ENCODE measurements around the gene ZNF592. TPM values are rescaled to one million over a fixed set of nuclear protein-coding genes. Genes with fewer than 3 reads are reported as not detected.

Gene ZNF592
- total and polyA plus RNA-seq, 2 donors (not counting 1 experiment from before 2014, with no cell fraction given) = 5.1 to 7.5 TPM

DNA sequence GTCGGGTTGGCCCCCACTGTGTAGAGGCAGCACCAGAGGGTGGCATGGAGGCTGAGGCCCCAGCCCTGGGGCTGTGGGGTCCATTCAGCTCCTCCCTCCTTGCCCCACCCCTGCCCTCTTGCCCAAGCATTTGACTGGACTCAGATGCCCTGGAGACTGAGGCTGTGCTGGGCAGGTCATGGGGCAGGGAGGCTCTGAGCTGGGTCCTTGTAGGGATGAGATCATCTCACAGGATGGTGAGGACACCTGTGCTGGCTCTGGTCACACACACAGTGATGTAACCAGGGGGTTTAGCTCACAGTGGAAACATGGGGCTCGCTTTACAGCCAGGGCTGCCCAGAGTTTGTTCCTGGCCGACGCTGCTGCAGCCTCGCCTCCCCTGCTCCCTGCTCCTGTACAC is 86.6 kb downstream of the ZNF592 start:
- no peaks in the 10 kb centered on the region for H4K20me1 ChIP-seq (ENCODE audit: control insufficient read depth, extremely low read depth, insufficient read depth, low read length)
- H3K27ac ChIP-seq (ENCODE audit: insufficient read depth, low read length) = no peak overlapping the region
- H3K27me3 ChIP-seq (ENCODE audit: control insufficient read depth, insufficient read depth, low read length) = peaks cover 16% of the 10 kb centered on the region
- H3K4me1 ChIP-seq (ENCODE audit: control insufficient read depth, extremely low read depth, insufficient read depth, low read length) = no peaks in the 10 kb centered on the region
- H2AFZ ChIP-seq (ENCODE audit: low read length) = no peak overlapping the region
- H3K36me3 ChIP-seq (ENCODE audit: control insufficient read depth, insufficient read depth, low read length) = no peaks in the 10 kb centered on the region
- no peak overlapping the region for H3K4me3 ChIP-seq (replicated peaks in 1 of 4; ENCODE audit: control extremely low read depth in 1 of 4, insufficient read depth in 1 of 4, low read depth in 3 of 4, low read length in 4 of 4)
- TF ChIP-seq EZH2 (IDR thresholded peaks at IDR 0.05; ENCODE audit: low read length, missing control alignments) = no peak
- TF ChIP-seq, protein P1, sequence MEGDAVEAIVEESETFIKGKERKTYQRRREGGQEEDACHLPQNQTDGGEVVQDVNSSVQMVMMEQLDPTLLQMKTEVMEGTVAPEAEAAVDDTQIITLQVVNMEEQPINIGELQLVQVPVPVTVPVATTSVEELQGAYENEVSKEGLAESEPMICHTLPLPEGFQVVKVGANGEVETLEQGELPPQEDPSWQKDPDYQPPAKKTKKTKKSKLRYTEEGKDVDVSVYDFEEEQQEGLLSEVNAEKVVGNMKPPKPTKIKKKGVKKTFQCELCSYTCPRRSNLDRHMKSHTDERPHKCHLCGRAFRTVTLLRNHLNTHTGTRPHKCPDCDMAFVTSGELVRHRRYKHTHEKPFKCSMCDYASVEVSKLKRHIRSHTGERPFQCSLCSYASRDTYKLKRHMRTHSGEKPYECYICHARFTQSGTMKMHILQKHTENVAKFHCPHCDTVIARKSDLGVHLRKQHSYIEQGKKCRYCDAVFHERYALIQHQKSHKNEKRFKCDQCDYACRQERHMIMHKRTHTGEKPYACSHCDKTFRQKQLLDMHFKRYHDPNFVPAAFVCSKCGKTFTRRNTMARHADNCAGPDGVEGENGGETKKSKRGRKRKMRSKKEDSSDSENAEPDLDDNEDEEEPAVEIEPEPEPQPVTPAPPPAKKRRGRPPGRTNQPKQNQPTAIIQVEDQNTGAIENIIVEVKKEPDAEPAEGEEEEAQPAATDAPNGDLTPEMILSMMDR (conservative IDR thresholded peaks at IDR 0.05 in 1 of 2, IDR thresholded peaks at IDR 0.05 in 1 of 2; ENCODE audit: low read depth in 1 of 2, low read length in 2 of 2) = no peak
- no peak for DNase-seq (ENCODE audit: low read depth in 2 of 2)
- no peak overlapping the region for H3K9ac ChIP-seq (ENCODE audit: insufficient read depth, low read length)
- H3K4me2 ChIP-seq (ENCODE audit: extremely low read depth, insufficient read depth, low read length) = no peak overlapping the region
- H3K79me2 ChIP-seq (ENCODE audit: control insufficient read depth, insufficient read depth, low read length) = no peaks in the 10 kb centered on the region
- H3K9me3 ChIP-seq (ENCODE audit: control insufficient read depth, insufficient read depth, low read depth, low read length) = no peaks in the 10 kb centered on the region

GRCh38 chr15:84835661-84836337 is 87.4 kb downstream of the ZNF592 start:
- Histone ChIP-seq H3K4me3 (replicated peaks in 1 of 4; ENCODE audit: control extremely low read depth in 1 of 4, insufficient read depth in 1 of 4, low read depth in 3 of 4, low read length in 4 of 4) (no peak overlapping the region), H3K4me2 (ENCODE audit: extremely low read depth, insufficient read depth, low read length) (no peak overlapping the region), H3K9me3 (ENCODE audit: control insufficient read depth, insufficient read depth, low read depth, low read length) (no peaks in the 10 kb centered on the region), H3K4me1 (ENCODE audit: control insufficient read depth, extremely low read depth, insufficient read depth, low read length) (no peaks in the 10 kb centered on the region), H3K27me3 (ENCODE audit: control insufficient read depth, insufficient read depth, low read length) (peaks cover 12% of the 10 kb centered on the region), H2AFZ (ENCODE audit: low read length) (no peak overlapping the region), H3K36me3 (ENCODE audit: control insufficient read depth, insufficient read depth, low read length) (no peaks in the 10 kb centered on the region), H3K27ac (ENCODE audit: insufficient read depth, low read length) (no peak overlapping the region), H3K79me2 (ENCODE audit: control insufficient read depth, insufficient read depth, low read length) (no peaks in the 10 kb centered on the region), H4K20me1 (ENCODE audit: control insufficient read depth, extremely low read depth, insufficient read depth, low read length) (no peaks in the 10 kb centered on the region), H3K9ac (ENCODE audit: insufficient read depth, low read length) (no peak overlapping the region)
- no peak for TF ChIP-seq EZH2 (IDR thresholded peaks at IDR 0.05; ENCODE audit: low read length, missing control alignments)
- TF ChIP-seq, protein P1 (conservative IDR thresholded peaks at IDR 0.05 in 1 of 2, IDR thresholded peaks at IDR 0.05 in 1 of 2; ENCODE audit: low read depth in 1 of 2, low read length in 2 of 2) = no peak
- no peak for DNase-seq (ENCODE audit: low read depth in 2 of 2)

- no peak overlapping the region for H2AFZ ChIP-seq (ENCODE audit: low read length)
- no peaks in the 10 kb centered on the region for H3K79me2 ChIP-seq (ENCODE audit: control insufficient read depth, insufficient read depth, low read length)
- H3K9me3 ChIP-seq (ENCODE audit: control insufficient read depth, insufficient read depth, low read depth, low read length) = no peaks in the 10 kb centered on the region
- no peaks in the 10 kb centered on the region for H4K20me1 ChIP-seq (ENCODE audit: control insufficient read depth, extremely low read depth, insufficient read depth, low read length)
- DNase-seq (ENCODE audit: low read depth in 2 of 2) = no peak
- no peak overlapping the region for H3K4me3 ChIP-seq (replicated peaks in 1 of 4; ENCODE audit: control extremely low read depth in 1 of 4, insufficient read depth in 1 of 4, low read depth in 3 of 4, low read length in 4 of 4)
- no peaks in the 10 kb centered on the region for H3K36me3 ChIP-seq (ENCODE audit: control insufficient read depth, insufficient read depth, low read length)
- peaks cover 12% of the 10 kb centered on the region for H3K27me3 ChIP-seq (ENCODE audit: control insufficient read depth, insufficient read depth, low read length)
- peaks cover 4% of the 10 kb centered on the region for H3K4me1 ChIP-seq (ENCODE audit: control insufficient read depth, extremely low read depth, insufficient read depth, low read length)
- H3K9ac ChIP-seq (ENCODE audit: insufficient read depth, low read length) = no peak overlapping the region
- no peak overlapping the region for H3K4me2 ChIP-seq (ENCODE audit: extremely low read depth, insufficient read depth, low read length)
- TF ChIP-seq, protein P1 (conservative IDR thresholded peaks at IDR 0.05 in 1 of 2, IDR thresholded peaks at IDR 0.05 in 1 of 2; ENCODE audit: low read depth in 1 of 2, low read length in 2 of 2) = no peak
- TF ChIP-seq EZH2 (IDR thresholded peaks at IDR 0.05; ENCODE audit: low read length, missing control alignments) = no peak
- no peak overlapping the region for H3K27ac ChIP-seq (ENCODE audit: insufficient read depth, low read length)
These were observed 88.5 kb downstream of the ZNF592 start for GRCh38 chr15:84836844-84837243.

Data from fibroblast of lung (primary cell).